ENCODE data around the gene RAB40B.

- no peak for TF ChIP-seq CTCF (IDR thresholded peaks at IDR 0.05; ENCODE audit: poor library complexity)
- TF ChIP-seq EZH2 (IDR thresholded peaks at IDR 0.05; ENCODE audit: borderline replicate concordance) = no peak
- TF ChIP-seq EZH2phosphoT487 (IDR thresholded peaks at IDR 0.05; ENCODE audit: low read depth, severe bottlenecking, unreplicated experiment) = no peak
Measured at GRCh38 chr17:82729479-82730260, 31.2 kb upstream of the RAB40B start.

Measured in hepatocyte (in vitro differentiated cells).